Left lung (tissue), 10 donors: ENCODE measurements around the gene EAPP. TPM values are rescaled to one million over a fixed set of nuclear protein-coding genes. Genes with fewer than 3 reads are reported as not detected.
"Not testable (repeated sequence)": the region's sequence is repeated elsewhere in the genome, so short reads cannot be mapped to it uniquely, and the experiment has no call there.

ENCODE experiments used
- ATAC-seq: fragments of 200-7000 bp; cut with Tn5 transposase; one replicate; pipeline ENCODE4 v1.9.1; 2020; ENCODE audit warnings: moderate library complexity
- DNase-seq, 4 donors: peaks; one replicate each; pipeline ENCODE4 v3.0.0-alpha.2; 2013 to 2020
- H3K27ac ChIP-seq, 2 donors: fragments of 200-600 bp; sonication (generic) in 1 of 2; one replicate each; pipeline versions ENCODE4 v1.5.0 to v1.8.0; 2020 to 2021
- H3K27me3 ChIP-seq, 2 donors: fragments of 200-600 bp; sonication (generic) in 1 of 2; one replicate each; pipeline versions ENCODE4 v1.5.0 to v1.8.0; 2020 to 2021
- H3K36me3 ChIP-seq, 2 donors: fragments of 200-600 bp; sonication (generic) in 1 of 2; one replicate each; pipeline versions ENCODE4 v1.5.0 to v1.8.0; 2020 to 2021
- H3K4me1 ChIP-seq, 2 donors: fragments of 200-600 bp; one replicate each; pipeline ENCODE4 v1.8.0; 2021
- H3K4me3 ChIP-seq, 2 donors: fragments of 200-600 bp; sonication (generic) in 1 of 2; one replicate each; pipeline versions ENCODE4 v1.5.0 to v1.8.0; 2020 to 2021; ENCODE audit warnings: mild to moderate bottlenecking in 1 of 2
- H3K9me3 ChIP-seq, 2 donors: fragments of 200-600 bp; sonication (generic) in 1 of 2; one replicate each; pipeline versions ENCODE4 v1.5.0 to v1.8.0; 2020 to 2021
- intact Hi-C, 2 donors: fragments of 100-400 bp; cut with DNase I; formaldehyde crosslinking; loops; one replicate each; pipeline versions ENCODE4 v1.11.2 to v1.14.2; 2022
- polyA plus RNA-seq, 6 donors: library from polyadenylated mRNA; unstranded; fragments of 120-200 nt; gene quantifications; one replicate each; pipeline ENCODE4 v1.2.1, GENCODE V29; 2013; ENCODE audit not compliant: insufficient read length in 6 of 6
- total RNA-seq, 2 donors: library from RNA; stranded (reverse); fragmentation: NEBNext Ultra II Directional; extraction: Animal tissue kit (Norgen Biotek cat#: 25700); gene quantifications; one replicate each; pipeline ENCODE4 v1.2.1, GENCODE V29; 2021
- TF ChIP-seq, protein P1 (sequence below), 2 donors: fragments of 200-600 bp; sonication (generic) in 1 of 2; IDR thresholded peaks; one replicate each; pipeline versions ENCODE4 v1.5.0 to v1.8.0; 2021; ENCODE audit warnings: antibody characterized with exemption in 2 of 2
- donor health status: DM: no; HTN: yes; CAD: no.
- donor health status: DM: no; HTN: no; CAD: no.

Gene EAPP
- total and polyA plus RNA-seq, 8 donors = 23.2 to 63.9 (median 54.8) TPM

DNA sequence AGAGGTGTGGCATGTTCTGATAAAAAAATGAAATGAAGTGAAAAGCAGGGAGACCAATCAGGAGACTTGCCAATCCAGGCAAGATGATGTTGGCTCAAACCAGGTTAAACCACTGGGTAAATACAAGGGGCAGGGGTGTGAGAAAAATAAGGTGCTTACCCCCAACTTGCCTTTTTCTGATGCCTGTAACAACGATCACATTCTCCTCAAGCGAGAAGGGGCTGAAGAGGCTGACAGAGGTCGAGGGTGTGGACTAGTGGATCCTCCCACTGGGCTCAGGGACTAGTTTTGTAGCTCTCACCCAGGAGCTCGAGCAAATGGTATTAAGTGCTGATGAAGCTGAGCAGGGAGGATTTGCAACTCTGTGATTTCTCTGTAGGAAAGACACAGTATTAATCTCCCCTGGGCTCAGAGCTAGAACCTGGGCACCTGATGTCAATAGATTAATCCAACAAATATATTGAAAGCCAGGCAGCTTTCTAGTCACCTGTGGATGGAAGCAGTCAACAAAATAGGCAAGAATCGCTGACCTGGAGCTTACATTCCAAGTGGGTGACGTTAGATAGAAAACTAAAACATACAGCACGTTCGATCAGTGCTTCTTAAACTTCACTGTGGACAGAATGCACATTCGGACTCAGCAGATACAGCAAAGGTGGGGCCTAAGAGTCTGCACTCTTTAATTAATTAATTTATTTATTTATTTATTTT, 15.2 kb upstream of the EAPP start:
- Histone ChIP-seq H3K36me3 (no peaks in the 10 kb centered on the region), H3K27ac (peak overlapping the region; percentile 27 to 50), H3K9me3 (no peaks in the 10 kb centered on the region), H3K27me3 (no peaks in the 10 kb centered on the region), H3K4me1 (peaks cover 0 to 8% of the 10 kb centered on the region in 2 donors), H3K4me3 (no peak overlapping the region)
- intact Hi-C loops = no loop called here
- DNase-seq (no peak), ATAC-seq (no peak)
- TF ChIP-seq, protein P1, sequence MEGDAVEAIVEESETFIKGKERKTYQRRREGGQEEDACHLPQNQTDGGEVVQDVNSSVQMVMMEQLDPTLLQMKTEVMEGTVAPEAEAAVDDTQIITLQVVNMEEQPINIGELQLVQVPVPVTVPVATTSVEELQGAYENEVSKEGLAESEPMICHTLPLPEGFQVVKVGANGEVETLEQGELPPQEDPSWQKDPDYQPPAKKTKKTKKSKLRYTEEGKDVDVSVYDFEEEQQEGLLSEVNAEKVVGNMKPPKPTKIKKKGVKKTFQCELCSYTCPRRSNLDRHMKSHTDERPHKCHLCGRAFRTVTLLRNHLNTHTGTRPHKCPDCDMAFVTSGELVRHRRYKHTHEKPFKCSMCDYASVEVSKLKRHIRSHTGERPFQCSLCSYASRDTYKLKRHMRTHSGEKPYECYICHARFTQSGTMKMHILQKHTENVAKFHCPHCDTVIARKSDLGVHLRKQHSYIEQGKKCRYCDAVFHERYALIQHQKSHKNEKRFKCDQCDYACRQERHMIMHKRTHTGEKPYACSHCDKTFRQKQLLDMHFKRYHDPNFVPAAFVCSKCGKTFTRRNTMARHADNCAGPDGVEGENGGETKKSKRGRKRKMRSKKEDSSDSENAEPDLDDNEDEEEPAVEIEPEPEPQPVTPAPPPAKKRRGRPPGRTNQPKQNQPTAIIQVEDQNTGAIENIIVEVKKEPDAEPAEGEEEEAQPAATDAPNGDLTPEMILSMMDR (IDR thresholded peaks at IDR 0.05) = no peak

DNA sequence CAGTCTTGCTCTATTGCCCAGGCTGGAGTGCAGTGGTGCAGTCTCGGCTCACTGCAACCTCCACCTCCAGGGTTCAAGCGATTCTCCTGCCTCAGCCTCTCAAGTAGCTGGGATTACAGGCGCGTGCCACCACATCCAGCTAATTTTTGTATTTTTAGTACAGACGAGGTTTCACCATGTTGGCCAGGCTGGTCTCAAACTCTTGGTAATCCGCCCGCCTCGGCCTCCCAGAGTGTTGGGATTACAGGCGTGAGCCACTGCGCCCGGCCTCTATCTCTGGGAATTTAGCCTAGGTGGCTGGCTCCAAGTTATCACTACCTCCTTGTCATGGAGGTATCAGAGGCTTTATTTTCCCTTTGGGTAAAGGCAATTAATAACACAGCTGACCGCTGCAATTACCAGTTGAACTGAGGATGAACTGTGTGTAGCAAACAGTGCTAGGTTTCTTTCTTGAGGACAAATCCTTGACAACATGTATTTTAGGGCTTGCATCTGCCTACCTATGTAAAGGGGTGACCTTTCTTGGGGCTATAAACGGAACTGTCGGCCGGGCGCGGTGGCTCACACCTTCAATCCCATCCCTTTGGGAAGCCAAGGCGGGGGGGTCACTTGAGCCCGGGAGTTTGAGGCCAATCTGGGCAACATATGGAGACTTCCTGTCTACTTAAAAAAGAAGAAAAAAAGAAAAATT, 9.9 kb upstream of the EAPP start:
- H3K27ac ChIP-seq, DNase-seq, H3K9me3 ChIP-seq, H3K36me3 ChIP-seq, H3K4me3 ChIP-seq, ATAC-seq, intact Hi-C loops, H3K27me3 ChIP-seq: not testable (repeated sequence)
- peaks cover 0 to 16% of the 10 kb centered on the region in 2 donors for H3K4me1 ChIP-seq

DNA sequence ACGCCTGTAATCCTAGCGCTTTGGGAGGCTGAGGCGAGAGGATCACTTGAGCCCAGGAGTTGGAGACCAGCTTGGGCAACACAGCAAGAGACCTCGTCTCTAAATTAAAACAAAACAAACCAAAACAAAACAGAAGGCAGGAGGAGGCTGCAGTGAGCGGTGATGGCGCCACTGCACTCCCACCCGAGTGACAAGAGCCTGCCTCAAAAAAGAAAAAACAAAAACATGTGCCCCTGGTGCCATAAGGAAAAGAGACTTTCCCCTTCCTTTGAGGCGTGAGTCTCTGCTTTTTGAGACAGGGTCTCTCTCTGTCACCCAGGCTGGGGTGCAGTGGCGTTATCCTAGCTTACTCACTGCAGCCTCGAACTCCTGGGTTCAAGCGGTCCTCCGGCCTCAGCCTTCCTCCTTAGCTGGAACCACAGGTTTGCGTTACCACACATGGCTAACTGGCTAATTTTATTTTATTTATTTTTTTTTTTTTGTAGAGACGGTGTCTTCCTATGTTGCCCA, 9.0 kb upstream of the EAPP start:
- Histone ChIP-seq H3K9me3 (no peaks in the 10 kb centered on the region), H3K27me3 (no peaks in the 10 kb centered on the region), H3K4me1 (peaks cover 0 to 11% of the 10 kb centered on the region in 2 donors), H3K27ac (peak overlapping the region in 1 of 2 donors; percentile 48), H3K4me3 (no peak overlapping the region), H3K36me3 (no peaks in the 10 kb centered on the region)
- TF ChIP-seq, protein P1 (IDR thresholded peaks at IDR 0.05) = no peak
- intact Hi-C loops = no loop called here
- DNase-seq (no peak), ATAC-seq (no peak)

DNA sequence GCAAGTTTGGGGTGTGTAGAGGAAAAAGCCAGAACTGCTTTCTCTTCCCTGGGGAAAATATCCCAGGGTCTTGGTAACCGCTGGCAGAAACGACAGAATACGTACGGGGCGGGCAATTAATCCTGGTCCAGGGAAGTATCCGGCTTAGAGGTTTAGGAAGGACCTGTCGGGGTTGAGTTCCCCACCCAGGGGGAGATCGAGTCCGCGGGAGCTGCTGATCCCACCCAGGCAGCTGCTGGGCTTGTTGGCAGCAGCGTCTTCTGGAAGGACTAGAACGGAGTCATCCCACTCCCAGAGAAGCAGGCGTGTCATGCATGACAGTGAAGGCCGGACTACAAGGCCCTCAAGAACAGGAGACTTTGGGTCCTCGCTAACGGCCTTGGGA, 7.6 kb upstream of the EAPP start:
- peak; percentile 13 for ATAC-seq

DNA sequence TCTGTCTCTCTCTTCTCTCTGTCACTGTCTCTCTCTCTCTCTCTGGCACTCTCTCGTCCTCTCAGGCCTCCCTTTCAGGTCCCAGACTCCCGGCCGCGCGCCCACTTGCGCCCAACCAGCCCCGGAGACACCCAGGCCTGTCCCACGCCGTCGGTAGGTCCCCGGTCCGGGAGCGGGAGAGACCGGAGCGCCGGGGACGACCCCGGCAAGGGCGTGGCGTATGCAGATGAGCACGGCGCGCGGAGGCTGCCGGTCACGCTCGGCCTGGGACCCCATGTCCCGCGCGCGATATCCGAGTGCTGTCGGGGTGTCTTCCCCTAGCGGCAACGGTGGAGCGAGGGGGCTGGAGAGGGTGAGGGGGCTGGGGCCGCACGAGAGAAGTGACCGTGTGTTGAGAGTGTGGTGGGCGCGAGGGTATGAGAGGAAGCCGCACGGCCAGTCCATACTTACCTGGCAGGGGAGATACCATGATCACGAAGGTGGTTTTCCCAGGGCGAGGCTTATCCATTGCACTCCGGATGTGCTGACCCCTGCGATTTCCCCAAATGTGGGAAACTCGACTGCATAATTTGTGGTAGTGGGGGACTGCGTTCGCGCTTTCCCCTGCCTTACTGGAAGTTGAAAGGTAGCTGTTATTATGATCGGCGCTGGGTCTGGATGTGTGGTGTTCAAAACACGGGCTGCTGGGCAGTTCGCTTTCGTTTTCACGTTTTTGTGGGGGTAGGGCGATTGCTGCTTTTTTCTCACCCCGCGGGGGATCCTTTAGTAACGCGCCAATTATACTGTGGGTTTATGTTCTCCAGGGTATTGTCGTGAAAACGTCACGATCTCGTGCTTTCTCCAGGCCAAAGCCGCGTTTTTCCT, 7.0 kb upstream of the EAPP start:
- H3K36me3 ChIP-seq, H3K27ac ChIP-seq, H3K9me3 ChIP-seq, H3K4me3 ChIP-seq, DNase-seq, intact Hi-C loops, H3K27me3 ChIP-seq: not testable (repeated sequence)
- peaks cover 0 to 11% of the 10 kb centered on the region in 2 donors for H3K4me1 ChIP-seq
- peak; percentile 92 for ATAC-seq

More for the DNA sequence above, 7.6 kb upstream of the EAPP start:
- H3K9me3 ChIP-seq, H3K36me3 ChIP-seq, H3K27me3 ChIP-seq, H3K4me3 ChIP-seq, DNase-seq, H3K27ac ChIP-seq, intact Hi-C loops: not testable (repeated sequence)
- peaks cover 0 to 11% of the 10 kb centered on the region in 2 donors for H3K4me1 ChIP-seq

DNA sequence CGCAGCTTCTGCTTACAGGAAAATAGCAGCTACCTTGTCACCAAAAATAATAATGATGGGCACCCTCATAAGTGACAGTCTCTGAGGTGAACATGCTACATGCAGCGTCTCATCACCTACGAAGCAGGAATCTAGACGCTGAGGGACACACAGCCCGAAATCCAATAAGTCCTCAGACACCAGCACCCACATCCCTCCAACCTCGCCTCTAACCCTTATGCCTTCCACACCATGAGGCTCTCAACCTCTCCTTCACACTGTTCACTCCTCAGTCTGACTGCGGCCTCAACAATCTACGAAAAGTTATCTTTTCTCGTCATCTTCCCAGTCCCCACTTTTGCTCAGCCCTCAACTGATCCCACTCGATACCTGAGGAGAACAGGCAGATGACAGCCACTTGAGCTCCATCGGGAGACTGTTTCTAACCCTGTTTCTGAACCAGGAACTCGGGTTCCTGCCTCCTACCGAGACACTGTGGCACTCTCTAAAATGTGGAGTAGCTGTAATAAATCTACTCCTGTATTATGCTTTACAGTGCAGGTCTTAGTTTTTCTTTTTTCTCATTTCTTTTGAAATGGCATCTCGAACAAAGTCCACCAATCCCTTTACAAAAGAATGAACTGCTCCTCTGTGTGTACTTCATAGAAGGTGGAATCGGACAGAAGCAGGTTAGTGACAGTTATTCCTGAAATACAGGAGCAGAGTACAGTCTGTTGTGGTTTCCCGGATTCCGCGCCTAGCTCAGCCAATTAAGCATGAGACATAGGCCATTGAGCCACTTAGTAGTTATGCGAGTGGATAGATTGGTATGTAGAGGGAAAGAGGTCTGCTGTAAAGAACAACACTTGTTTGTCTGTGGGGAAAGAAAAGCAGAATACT, 919 bp upstream of the EAPP start:
- DNase-seq, ATAC-seq, H3K27me3 ChIP-seq, H3K9me3 ChIP-seq, intact Hi-C loops, H3K36me3 ChIP-seq: not testable (repeated sequence)
- Histone ChIP-seq H3K4me3 (peak overlapping the region; percentile 86 to 89), H3K4me1 (peaks cover 13 to 26% of the 10 kb centered on the region in 2 donors), H3K27ac (peak overlapping the region; percentile 90 to 93)
